ENCODE results near the gene RAMP1.
"Not testable (repeated sequence)": the region's sequence is repeated elsewhere in the genome, so short reads cannot be mapped to it uniquely, and the experiment has no call there.

The RAMP1 gene

DNA sequence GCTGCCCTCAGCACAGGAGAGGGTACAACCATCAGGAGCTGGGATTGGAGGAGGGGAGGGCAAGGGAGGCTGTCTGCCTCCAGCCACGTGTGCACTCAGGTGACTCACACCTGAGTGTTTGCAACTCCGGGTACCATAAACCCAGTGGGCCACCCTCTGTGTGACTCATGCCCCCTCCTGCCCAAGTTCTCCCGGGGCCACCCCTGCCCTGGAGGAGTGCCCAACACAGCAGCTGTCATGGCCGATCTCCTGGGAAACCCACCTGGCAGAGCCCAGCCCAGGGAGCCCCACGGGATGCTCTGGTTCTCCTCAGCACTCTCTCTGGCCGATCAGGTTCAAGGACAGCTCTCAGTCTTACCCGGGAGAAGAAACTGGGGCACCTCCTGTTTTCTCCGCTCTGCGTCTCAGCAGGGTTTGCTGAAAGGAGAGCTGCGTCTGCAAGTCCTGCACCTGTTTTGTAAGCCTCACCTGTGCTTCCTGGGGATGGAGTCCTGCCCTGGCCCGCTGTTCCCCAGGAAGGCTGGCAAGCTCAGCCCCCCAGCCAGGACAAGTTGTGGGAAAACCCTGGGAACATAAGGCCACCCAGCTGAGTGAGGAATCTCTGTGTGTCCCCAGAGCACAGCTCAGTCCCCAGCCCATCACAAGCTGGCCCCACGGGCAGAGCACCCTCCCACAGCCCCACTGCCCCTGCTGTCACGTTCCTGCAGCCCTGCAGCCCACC is 63.4 kb downstream of the RAMP1 start:
- no peak for DNase-seq

DNA sequence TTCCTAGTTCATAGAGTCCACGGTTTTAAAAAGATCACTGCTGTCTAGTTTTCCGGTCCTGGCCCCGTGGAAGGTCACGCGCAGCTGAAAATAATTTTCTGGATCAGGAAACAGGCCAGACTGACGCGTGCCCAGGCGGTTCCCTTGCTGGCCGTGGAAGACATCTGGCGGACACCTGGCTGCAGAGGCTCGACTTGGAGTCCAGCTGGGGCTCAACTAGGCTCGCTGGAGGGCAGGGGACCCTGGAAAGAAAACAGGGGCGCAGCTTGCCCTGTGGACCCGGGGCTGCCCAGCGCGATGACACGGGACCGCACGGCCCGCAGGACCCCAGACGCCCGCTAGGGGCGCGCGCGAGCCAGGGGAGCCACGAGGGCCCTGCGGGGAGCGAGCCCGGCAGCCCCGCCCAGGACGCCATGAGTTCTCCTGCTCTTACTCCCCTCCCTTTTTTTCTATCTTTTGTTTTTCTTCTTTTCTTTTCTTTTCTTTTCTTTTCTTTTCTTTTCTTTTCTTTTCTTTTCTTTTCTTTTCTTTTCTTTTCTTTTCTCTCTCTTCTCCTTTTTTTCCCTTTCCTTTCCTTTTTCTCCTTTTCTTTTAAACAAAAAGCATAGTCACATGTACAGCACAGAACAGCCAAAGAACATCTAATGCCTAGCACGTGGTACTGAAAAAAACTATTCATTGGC is 64.2 kb downstream of the RAMP1 start:
- DNase-seq: peak; percentile 27

DNA sequence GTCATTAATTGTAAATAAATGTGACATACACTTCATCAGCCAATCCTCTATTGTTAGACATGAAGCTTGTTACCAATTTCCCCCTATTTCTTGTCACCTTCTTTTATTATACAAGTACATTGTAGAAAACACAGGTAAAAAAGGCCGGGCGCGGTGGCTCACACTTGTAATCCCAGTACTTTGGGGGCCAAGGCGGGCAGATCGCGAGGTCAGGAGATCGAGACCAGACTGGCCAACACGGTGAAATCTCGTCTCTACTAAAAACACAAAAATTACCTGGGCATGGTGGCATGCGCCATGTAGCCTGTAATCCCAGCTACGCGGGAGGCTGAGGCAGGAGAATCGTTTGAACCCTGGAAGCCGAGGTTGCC is 64.7 kb downstream of the RAMP1 start:
- DNase-seq: no peak

DNA sequence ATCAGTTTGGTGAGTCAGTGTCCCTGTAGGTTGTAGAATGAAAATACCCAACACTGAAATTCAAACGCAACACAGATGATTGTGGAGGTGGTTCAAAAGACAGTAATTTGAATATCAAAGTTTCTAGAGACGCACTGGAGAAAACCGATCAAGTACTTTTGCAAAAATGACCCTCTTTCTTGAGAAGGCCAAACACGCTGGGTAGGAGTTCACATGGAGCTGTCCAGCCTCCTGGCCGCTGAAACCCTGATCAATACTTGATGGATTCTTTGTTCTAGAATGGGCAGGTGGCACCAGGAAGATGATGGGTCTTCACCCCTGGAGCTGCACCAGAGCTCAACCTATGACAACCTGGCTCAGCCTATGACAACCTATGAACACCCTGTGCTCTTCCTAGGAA is 67.7 kb downstream of the RAMP1 start:
- no peak for DNase-seq

DNA sequence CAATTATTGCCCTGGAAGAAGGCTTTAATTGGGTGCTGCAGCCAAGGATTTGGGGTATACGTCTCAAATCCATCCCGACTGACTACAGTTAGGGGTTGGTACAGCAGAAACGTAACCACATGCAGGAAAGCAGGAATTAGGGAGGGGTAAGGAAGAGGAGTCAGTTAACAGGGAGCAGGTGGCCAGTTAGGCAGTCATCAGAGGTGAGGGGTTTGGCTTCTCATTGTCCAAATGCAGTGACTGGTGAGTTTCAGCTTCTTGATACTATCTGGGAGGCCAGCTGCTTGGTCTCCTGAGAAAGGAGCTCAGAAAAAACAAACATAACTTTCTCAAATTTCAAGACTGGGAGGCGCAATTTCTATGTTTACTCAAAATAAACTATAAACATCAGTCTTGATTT is 68.6 kb downstream of the RAMP1 start:
- no peak for DNase-seq

DNA sequence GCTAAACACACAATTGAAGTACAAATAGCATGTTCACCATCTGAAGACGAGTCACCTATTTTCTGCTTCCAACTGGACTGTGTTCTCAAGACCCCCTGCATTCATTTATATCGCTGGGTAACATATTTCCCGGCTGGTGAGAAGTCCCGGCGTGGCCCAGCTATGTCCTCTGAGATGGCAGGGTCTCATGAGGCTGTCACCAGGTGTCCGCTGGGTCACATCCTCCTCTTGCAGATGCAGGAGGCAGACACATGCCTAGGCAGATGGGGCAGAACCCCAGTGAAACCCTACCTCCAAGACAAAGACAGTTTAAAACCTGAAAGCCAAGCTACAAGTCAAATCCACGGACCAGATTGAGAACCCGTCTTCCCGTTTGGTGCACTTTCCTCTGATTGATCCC is 70.6 kb downstream of the RAMP1 start:
- no peak for DNase-seq

DNA sequence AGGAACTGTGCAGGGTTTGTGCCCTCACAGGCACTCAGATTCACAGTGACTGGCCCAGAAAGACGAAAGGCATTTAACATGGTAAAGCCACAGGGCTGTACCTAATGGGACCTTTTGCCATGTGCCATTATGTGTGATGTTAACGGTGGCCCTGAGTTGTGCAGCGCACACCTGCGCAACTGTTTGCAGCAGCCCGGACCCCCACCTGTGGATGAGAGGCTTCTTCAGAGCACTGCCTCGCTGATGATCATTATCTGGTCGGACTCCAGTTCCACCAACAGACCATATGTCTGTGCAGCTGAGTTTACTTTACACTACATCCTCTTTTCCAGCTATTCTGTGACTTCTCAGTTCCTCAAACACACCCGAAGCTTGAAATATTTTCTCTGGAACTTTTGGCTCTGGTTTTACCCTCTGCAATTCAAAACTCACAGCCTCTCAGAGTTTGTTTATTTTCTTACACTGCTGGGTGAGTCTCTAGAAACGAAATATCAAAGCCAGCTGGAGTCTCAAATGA is 71.8 kb downstream of the RAMP1 start:
- DNase-seq: no peak

DNA sequence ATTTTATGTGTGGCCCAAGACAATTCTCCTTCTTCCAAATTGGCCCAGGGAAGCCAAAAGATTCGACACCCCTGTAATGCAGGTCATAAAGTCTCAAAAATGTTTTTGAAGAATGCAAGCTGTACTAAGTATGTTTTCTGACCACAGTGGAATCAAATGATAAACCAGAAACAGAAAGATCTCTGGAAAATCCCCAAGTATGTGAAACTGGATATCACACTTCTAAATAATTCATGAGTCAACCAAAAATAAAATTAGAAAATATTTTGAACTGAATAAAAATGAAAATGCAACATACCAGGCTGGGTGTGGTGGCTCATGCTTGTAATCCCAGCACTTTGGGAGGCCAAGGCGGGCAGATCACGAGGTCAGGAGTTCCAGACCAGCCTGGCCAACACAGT is 73.3 kb downstream of the RAMP1 start:
- no peak for DNase-seq

DNA sequence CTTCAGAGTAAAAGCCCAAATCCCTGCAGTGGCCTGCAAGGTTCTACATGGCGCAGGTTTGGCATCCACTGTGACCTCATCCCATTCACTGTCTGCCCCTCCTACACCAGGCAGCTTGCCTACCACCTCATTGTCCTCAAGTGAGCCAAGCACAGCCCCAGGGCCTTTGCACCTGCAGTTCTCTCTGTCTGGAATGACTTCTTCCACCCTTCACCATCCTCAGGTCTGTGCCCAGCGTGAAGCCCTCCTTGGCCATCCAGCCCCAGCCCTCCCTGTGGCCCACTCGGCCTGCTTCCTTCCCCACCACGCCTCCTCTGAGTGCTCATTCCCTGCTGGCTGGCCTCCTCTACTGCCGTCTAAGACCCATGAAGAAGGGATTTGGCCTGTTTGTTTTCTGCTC is 74.8 kb downstream of the RAMP1 start:
- DNase-seq: no peak

DNA sequence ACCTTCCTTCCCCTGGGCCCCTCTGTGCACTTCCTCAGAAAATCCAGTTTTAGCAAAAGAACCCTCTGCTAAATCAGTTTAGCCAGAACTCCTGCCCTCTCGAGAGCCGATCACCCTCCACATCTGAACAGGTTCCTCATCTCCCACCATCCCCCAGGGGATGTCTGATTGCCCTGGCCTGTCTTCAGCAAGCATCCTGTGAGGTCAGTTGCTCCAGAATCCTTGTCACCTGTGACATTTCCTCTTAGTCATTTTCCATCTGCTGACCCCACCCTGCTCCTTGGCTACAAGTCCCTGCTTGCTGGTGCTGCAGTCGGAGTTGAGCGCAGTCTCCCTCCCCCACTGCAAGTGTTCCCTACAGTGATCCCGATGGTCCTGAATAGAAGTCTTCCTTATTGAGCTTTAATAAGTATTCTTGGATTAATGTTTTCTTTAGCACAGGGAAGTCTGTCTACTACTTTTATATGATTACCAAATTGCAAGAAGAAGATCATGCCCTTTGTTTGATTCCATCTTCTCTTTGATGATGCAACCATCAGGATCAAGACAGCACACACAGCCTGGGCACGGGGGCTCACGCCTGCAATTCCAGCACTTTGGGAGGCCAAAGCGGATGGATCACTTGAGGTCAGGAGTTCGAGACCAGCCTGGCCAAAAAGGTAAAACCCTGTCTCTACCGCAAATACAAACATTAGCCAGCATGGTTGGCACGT is 76.5 kb downstream of the RAMP1 start:
- no peak for DNase-seq

DNA sequence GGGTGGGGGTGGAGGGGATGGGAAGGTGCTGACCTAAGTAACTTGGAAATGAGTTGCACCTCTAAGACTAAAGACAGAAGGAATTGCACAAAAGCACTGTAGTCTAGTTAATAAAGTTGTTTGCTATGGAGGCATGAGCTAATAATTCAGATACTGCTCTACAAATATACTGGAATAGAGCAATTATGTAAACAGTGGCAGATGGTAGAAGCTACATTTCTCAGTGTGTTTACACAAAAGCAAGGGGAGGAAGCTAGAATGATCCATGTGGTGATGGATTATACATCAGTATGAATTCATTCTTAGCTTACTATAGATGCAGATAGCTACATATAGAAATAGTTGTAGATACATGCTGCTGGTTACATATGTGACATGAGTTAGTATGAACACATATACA is 79.8 kb downstream of the RAMP1 start:
- DNase-seq: no peak

DNA sequence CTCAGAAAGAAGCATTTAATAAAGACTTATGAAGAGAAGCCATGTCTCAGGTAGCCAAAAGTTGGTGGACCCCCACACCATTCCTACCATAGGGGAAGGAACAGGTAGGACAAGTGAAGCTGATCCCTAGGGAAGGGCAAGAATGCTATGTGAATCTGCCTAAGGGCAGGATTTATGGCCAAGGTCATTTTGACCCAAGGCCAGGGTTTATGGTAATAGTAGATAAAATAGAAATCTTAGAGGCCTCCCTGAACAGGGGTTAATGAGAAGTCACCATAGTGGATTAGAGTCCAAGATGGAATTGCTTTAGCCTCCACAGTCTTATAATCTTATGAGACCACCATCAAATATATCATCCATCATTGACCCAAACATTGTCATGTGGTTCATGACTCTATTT is 81.4 kb downstream of the RAMP1 start:
- DNase-seq: no peak

DNA sequence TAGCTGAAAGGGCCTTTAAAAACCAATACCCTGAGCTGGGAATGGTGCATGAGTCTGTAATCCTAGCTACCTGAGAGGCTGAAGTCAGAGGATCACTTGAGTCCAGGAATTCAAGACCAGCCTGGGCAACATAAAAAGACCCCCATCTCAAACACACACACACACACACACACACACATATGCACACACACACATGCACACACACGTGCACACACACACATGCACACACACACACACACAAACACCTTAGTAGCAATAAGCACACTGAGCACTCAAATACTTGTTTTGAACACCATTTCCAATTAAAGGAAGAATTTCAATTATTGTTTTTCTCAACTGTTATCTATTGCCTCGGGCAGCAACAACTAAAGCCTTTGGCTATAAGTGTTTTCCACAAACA is 81.8 kb downstream of the RAMP1 start:
- no peak for DNase-seq

DNA sequence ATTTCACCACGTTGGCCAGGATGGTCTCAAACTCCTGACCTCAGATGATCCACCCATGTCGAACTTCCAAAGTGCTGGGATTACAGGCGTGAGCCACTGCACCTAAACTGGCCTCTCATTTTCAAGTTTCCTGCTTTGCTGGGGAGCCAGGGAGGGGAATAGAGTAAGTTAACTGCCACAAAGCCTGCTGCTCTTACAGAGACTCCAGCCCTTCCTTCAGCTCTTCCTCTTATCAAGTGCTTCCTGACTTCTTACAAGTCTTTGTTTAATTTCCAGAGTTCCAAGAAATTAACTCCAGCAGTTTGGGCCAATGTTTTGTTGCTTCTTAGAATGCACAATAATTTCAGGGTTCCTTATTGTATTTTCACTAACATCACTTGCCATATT is 83.1 kb downstream of the RAMP1 start:
- DNase-seq: no peak

DNA sequence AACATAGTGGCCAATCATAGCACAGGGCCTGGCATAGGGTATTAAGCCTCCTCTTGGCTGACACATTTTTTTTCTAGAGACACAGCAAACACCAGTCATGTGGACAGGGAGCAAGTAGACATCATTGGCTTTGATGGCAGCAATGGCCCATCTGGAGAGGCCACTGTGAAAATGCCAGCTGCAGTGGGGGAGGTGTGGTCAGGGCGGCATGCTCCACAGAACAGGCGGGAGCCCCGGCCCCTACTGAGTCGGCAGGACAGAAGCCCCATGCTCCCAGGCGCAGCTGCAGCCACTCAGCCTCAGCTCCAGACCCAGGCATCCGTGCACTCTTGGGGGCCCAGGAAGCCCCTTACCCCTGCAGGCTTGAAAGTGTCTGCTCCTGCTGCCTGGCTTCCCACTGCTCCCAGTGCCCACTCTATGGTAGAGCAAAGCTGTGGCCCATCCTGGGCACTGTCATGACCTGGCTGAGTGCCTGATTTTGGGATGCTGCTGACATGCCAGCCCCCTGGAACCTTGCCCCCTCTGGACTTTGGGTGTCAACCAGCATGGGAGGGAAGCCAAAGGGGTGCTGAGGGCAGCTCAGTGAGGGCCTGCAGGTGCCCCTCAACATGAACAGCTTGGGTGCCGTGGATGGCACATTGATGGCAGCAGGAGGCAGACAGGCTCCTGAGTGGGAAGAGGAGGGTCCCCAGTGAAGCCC is 84.1 kb downstream of the RAMP1 start:
- DNase-seq: no peak

DNA sequence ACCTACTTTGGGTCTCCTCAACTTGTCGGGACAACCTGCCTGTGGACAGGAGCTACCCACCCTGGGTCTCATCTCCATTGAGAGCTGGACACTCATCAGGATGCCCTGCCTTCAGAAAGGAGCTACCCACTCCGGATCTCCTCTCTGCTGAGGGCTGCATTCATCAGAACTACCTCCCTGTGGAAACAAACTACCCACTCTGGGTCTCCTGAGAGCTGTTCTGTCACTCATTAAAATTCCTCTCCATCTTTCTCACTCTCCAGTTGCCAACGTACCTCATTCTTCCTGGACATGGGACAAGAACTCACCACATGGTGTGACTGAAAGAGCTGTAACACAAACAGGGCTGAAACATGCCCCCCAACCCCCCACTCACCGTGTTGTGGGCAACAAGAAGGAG is 84.9 kb downstream of the RAMP1 start:
- no peak for DNase-seq

DNA sequence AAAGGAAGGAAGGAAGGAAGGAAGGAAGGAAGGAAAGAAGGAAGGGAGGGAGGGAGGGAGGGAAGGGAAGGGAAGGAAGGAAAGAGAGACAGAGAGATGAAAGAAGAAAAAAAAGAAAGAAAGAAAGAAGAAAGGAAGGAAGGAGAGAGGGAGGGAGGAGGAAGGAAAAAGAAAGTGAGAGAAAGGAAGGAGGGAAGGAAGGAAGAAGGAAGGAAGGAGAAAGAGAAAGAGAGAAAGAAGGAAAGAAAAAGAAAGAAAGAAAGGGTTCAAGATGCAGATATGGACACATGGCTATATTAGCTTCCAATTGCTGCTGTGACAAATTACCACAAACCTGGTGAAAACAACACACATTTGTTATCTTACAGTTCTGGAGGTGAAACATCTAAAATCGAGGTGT is 87.0 kb downstream of the RAMP1 start:
- no peak for DNase-seq

DNA sequence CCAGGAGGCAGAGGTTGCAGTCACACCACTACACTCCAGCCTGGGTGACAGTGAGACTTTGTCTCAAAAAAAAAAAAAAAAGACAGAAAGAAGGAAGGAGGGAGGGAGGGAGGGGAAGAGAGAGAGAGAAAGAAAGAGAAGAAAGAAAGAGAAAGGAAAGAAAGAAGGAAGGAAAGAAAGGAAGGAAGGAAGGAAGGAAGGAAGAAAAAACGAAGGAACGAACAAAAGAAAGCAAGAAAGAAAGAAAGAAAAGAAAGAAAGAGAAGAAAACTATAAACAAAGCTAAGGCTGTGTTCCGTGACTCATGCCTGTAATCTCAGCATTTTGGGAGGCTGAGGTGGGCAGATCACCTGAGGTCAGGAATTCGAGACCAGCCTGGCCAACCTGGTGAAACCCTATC is 91.9 kb downstream of the RAMP1 start:
- not testable (repeated sequence) for DNase-seq

DNA sequence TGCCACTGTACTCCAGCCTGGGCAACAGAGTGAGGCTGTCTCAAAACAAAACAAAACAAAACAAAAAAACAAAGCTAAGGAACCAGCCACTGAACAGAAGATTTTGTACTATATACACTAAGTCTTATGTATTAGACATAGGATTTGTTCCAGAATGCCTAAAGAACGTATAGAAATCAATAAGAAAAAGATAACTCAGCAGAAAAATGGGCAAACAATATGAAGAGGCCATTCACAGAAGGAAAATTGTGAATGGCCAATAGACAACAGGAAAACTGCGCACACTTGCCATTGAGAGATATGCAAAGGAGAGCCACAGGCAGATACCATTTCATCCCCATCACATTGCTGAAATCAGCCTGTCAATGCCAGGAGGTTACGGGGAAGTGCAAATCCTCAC is 92.5 kb downstream of the RAMP1 start:
- DNase-seq: no peak

DNA sequence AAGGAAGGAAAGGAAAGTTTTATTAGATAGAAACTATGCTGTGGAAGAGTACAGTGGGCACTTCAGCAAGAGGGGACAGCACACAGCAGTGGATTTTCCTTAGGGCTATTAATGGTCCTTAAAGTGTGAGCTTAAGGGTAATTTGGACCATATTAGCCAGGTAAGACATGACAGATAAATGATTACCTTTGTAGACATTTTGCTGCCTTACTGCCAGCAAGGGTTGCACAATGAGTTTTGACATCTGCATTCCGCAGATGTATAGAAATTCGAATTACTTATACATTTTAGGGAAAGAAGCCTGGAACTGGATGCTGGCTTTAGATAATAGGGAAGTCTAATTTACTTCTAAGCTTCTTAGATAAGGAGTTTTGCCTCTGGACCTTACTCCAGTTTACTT is 93.4 kb downstream of the RAMP1 start:
- DNase-seq: no peak

DNA sequence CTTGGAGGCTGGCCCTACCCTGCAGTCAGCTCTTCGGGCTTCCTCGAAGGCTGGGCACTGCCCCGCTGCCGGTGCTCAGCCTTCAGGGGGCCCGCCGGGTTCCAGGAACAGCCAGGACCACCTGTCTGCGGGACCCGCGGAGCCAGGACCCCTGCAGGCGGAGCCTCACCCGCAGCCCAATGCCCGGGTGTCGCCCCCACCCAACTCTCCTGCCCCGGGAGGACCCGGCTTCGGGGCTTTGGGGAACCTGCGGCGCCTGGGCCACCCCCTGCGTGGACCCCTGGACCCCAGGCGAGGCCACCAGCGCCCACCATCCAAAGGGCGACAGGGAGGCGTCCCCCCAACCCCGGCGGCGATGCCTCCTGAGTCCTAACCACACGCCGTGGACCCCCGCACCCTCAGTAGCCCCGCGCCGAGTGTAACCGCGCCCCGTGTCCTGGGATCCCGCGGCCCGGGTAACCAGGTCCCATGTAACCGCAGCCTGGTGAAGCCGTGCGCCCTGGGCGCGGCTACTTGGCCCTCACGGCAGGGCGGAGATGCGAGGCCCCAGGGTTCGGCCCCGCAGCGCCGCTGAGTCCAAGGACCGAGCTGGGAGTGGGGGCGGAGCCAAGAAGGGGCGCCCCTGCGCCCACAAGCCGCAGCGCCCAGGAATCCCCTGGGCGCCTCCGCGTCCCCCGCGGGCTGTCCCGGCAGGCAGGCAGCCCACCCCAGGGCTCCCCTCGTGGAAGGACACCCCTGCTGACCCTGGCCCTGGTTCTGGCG is 96.4 kb downstream of the RAMP1 start:
- no peak for DNase-seq

DNA sequence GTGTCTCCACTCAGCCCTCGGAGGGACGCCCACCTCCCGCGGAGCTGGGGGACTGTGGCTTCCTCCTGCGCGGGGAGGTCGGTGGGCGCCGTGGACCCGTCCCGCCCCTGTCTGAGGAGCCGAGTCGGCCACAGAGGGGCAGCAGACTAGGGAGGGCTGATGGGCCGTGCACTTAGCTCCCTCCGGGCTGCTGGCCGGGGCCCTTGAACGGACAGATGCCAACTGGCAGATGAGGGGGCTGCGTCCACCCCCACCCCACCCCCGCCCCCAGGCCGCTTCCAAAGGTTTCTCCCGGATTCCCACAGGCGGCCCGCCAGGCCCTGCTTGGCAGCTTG is 96.9 kb downstream of the RAMP1 start:
- no peak for DNase-seq

DNA sequence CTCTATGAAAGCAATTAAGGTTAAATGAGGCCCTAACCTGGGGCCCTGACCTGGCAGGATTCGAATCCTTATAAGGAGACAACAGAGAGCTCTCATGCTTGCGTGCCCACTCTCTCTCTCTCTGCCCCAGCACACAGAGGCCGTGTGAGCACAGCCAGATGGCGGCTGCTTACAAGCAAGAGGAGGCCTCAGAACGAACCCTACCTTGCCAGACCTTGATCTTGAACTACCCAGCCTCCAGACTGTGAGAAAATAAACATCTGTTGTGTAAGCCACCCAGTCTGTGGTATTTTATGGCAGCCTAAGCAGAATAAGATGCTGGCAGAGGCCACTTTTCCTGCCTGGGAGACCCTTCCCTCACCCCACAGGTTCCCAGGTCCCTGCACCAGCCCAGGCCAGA is 102.2 kb downstream of the RAMP1 start:
- no peak for DNase-seq
